GM12891 (cell line): ENCODE measurements around the gene RNPS1.
A peak's percentile ranks its signal among the peaks of the same experiment; 100 is the strongest.

Experiments
- DNase-seq: peaks from one replicate; pipeline ENCODE4 v3.0.0; 2011; ENCODE audit warnings: low spot score; ENCODE audit not compliant: insufficient read length
- FAIRE-seq: peaks from 2 replicates; lab custom pipeline; 2011; peaks lifted over from hg19 to GRCh38; lab: Jason Lieb, UNC
- PAX5 ChIP-seq: IDR thresholded peaks from 2 replicates; pipeline ENCODE4 v1.6.1; 2011; ENCODE audit warnings: low read length, moderate library complexity, mild to moderate bottlenecking; ENCODE audit not compliant: insufficient read depth, severe bottlenecking
- POLR2A ChIP-seq: IDR thresholded peaks from 2 replicates; pipeline ENCODE4 v1.6.1; 2011; ENCODE audit warnings: low read depth, low read length, control low read depth
- POLR2AphosphoS5 ChIP-seq: IDR thresholded peaks from 2 replicates; pipeline ENCODE4 v1.6.1; 2011; ENCODE audit warnings: low read depth, low read length, control low read depth
- POU2F2 ChIP-seq: IDR thresholded peaks from 2 replicates; pipeline ENCODE4 v1.6.1; 2011; ENCODE audit warnings: low read depth, mild to moderate bottlenecking, control low read depth, low read length, moderate library complexity
- SPI1 ChIP-seq: IDR thresholded peaks from 2 replicates; pipeline ENCODE4 v1.6.1; 2011; ENCODE audit warnings: low read depth, low read length, control low read depth
- TAF1 ChIP-seq: IDR thresholded peaks from 2 replicates; pipeline ENCODE4 v1.6.1; 2011; ENCODE audit warnings: low read depth, low read length, control low read depth

The RNPS1 gene

DNA sequence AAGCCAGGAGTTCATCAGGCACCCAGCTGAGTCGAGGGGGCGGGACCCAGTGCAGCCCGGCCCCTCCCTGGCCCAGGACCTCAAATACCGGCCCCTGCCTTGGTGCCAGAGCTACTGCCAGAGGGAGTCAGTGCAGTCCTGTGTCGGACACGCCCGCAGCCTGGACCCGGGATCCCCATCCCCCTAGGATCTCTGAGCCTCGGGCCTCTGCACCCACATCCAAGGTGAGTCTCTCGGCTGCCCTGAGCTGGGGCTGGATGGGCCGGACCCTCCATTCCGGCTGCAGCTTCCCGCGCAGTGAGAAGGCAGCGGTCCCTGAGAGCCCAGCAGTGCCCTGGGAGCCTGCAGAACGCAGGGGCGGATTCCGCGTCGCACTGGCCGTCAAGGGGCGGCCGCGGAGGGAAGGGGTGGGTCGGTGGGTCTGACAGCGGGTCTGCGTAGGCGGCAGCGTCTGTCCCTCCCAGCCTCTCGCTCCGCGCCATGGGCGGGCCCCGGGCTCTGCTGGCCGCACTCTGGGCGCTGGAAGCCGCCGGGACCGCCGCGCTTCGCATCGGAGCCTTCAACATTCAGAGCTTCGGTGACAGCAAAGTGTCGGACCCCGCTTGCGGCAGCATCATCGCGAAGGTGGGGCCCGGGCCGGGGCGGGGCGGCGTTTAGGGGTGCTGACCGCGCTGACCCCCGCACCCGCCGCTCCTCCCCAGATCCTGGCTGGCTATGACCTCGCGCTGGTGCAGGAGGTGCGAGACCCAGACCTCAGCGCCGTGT lies 31.4 kb downstream of the RNPS1 start, which contains the start of gene DNASE1L2:
TSS of gene DNASE1L2 (plus strand) at position 108 of the 765 bp plus-strand sequence. CDS start at position 481, 373 bp downstream.
- DNase-seq (peak; percentile 50), FAIRE-seq (no peak)
- TF ChIP-seq POLR2AphosphoS5 (no peak; the same call in 1 of the 2 replicates), SPI1 (no peak), POLR2A (no peak), POU2F2 (no peak), TAF1 (no peak), PAX5 (no peak)

DNA sequence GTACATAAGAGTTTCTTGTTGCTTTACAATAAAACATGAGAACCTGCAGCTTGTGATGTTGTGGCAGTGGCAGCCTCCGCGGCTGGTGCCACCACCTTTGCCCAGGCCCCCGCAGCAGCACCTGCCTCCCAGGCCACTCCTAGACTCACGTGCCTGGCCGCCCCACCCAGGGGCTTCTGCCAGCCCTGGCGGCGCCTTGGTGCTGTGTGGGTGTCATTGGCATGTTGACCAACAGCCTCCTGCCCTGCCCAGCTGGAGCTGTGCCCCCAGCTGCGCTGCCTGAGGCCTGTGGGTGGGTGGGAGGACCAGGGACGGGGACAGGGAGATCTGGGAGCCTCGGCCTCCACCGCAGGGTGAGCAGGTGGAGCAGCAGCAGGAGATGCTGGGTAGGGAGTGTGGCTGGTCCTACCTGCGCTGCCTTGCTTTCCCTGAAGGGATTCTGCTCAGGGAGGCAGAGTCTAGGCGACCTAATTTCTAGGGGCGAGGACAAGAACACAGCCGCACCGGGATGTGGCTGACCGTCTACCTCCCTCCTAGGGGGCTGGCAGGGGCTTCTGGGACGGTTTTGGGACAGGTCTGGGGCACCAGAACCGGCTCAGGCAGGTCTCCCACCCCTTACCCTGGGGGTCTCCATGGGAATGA lies 32.1 kb downstream of the RNPS1 start:
- FAIRE-seq, result no peak
- TF ChIP-seq POLR2A (no peak), POLR2AphosphoS5 (peak; percentile 9; the same call in 1 of the 2 replicates)

DNA sequence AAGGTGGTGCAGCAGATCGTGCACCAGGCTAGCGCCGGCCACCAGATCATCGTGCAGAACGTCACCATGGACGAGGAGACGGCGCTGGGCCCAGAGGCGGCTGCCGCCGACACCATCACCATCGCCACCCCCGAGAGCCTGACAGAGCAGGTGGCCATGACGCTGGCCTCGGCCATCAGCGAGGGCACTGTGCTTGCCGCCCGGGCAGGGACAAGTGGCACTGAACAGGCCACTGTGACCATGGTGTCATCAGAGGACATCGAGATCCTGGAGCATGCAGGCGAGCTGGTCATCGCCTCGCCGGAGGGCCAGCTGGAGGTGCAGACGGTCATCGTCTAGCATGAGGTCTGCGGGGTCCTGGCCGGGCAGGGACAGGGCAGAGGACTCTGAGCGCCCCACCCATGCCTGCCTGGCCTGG lies 32.7 kb downstream of the RNPS1 start:
- FAIRE-seq (no peak), DNase-seq (no peak)
- TF ChIP-seq SPI1 (no peak), POLR2AphosphoS5 (0 out of 2 replicates have a peak, but pooled peaks have one; percentile 8), POU2F2 (no peak), PAX5 (no peak), TAF1 (no peak), POLR2A (no peak)

More for the DNA sequence above, 32.1 kb downstream of the RNPS1 start:
- no peak for DNase-seq

- DNase-seq, result no peak
- FAIRE-seq, result no peak
- TF ChIP-seq TAF1 (no peak), POLR2AphosphoS5 (no peak), POLR2A (no peak), PAX5 (no peak), POU2F2 (no peak), SPI1 (no peak)
These were observed 33.1 kb downstream of the RNPS1 start for GRCh38 chr16:2234813-2235170.

GRCh38 chr16:2233872-2234812 lies 33.8 kb downstream of the RNPS1 start:
- peak; percentile 53; the same call in 1 of the 2 replicates for TF ChIP-seq POLR2AphosphoS5
- TF ChIP-seq TAF1, result no peak
- no peak for TF ChIP-seq PAX5
- FAIRE-seq, result no peak
- DNase-seq, result no peak

- FAIRE-seq, result no peak
- DNase-seq, result no peak
- TF ChIP-seq PAX5 (no peak), POU2F2 (no peak), POLR2AphosphoS5 (no peak), POLR2A (no peak), TAF1 (no peak), SPI1 (no peak)
These were observed 34.7 kb downstream of the RNPS1 start for GRCh38 chr16:2233046-2233775.

- DNase-seq (no peak), FAIRE-seq (no peak)
- TF ChIP-seq POU2F2, result no peak
- TF ChIP-seq POLR2AphosphoS5, result 0 out of 2 replicates have a peak, but pooled peaks have one; percentile 25
These were observed 35.6 kb downstream of the RNPS1 start for GRCh38 chr16:2232094-2232990.

- DNase-seq (no peak), FAIRE-seq (no peak)
- TF ChIP-seq POU2F2, result no peak
- TF ChIP-seq PAX5, result no peak
- no peak for TF ChIP-seq POLR2A
- no peak for TF ChIP-seq SPI1
- TF ChIP-seq TAF1, result no peak
- no peak for TF ChIP-seq POLR2AphosphoS5
These were observed 36.7 kb downstream of the RNPS1 start for GRCh38 chr16:2231016-2231931.
